Esophagus (tissue), 2 donors: ENCODE results near the gene TMEM18. TPM values are rescaled to one million over a fixed set of nuclear protein-coding genes. Genes with fewer than 3 reads are reported as not detected.

Source experiments
- H3K27ac ChIP-seq, 2 donors: one replicate each; pipeline ENCODE4 v1.5.1; 2013; ENCODE audit warnings: low read depth in 2 of 2, mild to moderate bottlenecking in 2 of 2, inconsistent platforms in 1 of 2, low read length in 1 of 2, moderate library complexity in 1 of 2
- H3K27me3 ChIP-seq, 2 donors: one replicate each; pipeline ENCODE4 v1.6.1; 2013; ENCODE audit warnings: low read length in 2 of 2, control low read depth in 1 of 2, mild to moderate bottlenecking in 1 of 2; ENCODE audit not compliant: insufficient read depth in 2 of 2, control insufficient read depth in 1 of 2
- H3K36me3 ChIP-seq, 2 donors: one replicate each; pipeline ENCODE4 v1.6.1; 2013; ENCODE audit warnings: low read length in 1 of 2; ENCODE audit not compliant: control insufficient read depth in 2 of 2, insufficient read depth in 2 of 2
- H3K4me1 ChIP-seq, 2 donors: one replicate each; pipeline ENCODE4 v1.6.1; 2013; ENCODE audit warnings: low read length in 1 of 2; ENCODE audit not compliant: control insufficient read depth in 2 of 2, insufficient read depth in 2 of 2
- H3K4me3 ChIP-seq, 2 donors: one replicate each; pipeline ENCODE4 v1.5.1; 2013; ENCODE audit warnings: low read length in 2 of 2, mild to moderate bottlenecking in 2 of 2, low read depth in 1 of 2, moderate library complexity in 1 of 2
- H3K9me3 ChIP-seq, 2 donors: one replicate each; pipeline ENCODE4 v1.6.1; 2013; ENCODE audit warnings: mild to moderate bottlenecking in 2 of 2, low read depth in 1 of 2, low read length in 1 of 2, moderate library complexity in 1 of 2; ENCODE audit not compliant: control insufficient read depth in 2 of 2, insufficient read depth in 1 of 2
- WGBS, 2 donors: extraction: QIAGEN DNeasy Blood & Tissue Kit; methylation state at CpG; one replicate each; pipeline ENCODE4 v1.1.7; 2013; 5-methylcytosine and 5-hydroxymethylcytosine counted together
- polyA plus RNA-seq, 2 donors: library from polyadenylated mRNA; stranded (reverse); fragments of 200-250 nt; gene quantifications; one replicate each; pipeline ENCODE4 v1.2.3, GENCODE V29; 2013
- donor health status: healthy with polysubstance abuse.
- donor health status: Bipolar disorder and iron deficiency.

The TMEM18 gene
- polyA plus RNA-seq, 2 donors, result 20.5 to 21.6 TPM

- H3K9me3 ChIP-seq, result peaks cover 0 to 5% of the 10 kb centered on the region in 2 donors
- no peak overlapping the region for H3K27ac ChIP-seq
- no peaks in the 10 kb centered on the region for H3K27me3 ChIP-seq
- H3K4me1 ChIP-seq, result no peaks in the 10 kb centered on the region
- no peaks in the 10 kb centered on the region for H3K36me3 ChIP-seq
- whole genome bisulfite sequencing, 2 donors, result 90 to 92% methylated on average over 6 of the region's 6 CpGs
- H3K4me3 ChIP-seq, result no peak overlapping the region
Measured at GRCh38 chr2:618422-618990, 58.7 kb downstream of the TMEM18 start.

- WGBS, 2 donors, result 88 to 90% methylated on average over 3 of the region's 3 CpGs
- H3K27ac ChIP-seq, result no peak overlapping the region
Measured at GRCh38 chr2:618005-618404, 59.2 kb downstream of the TMEM18 start.

More at GRCh38 chr2:618005-618404, 59.2 kb downstream of the TMEM18 start:
- Histone ChIP-seq H3K27me3 (no peaks in the 10 kb centered on the region), H3K9me3 (peaks cover 0 to 5% of the 10 kb centered on the region in 2 donors), H3K36me3 (no peaks in the 10 kb centered on the region), H3K4me3 (no peak overlapping the region), H3K4me1 (no peaks in the 10 kb centered on the region)
